ENCODE measurements around the gene TRDN. TPM values are rescaled to one million over a fixed set of nuclear protein-coding genes. Genes with fewer than 3 reads are reported as not detected.
A peak's percentile ranks its signal among the peaks of the same experiment; 100 is the strongest.

Gene TRDN
- total and polyA plus RNA-seq, 4 donors = 0.03 to 0.33 (median 0.23) TPM; not detected in 1

DNA sequence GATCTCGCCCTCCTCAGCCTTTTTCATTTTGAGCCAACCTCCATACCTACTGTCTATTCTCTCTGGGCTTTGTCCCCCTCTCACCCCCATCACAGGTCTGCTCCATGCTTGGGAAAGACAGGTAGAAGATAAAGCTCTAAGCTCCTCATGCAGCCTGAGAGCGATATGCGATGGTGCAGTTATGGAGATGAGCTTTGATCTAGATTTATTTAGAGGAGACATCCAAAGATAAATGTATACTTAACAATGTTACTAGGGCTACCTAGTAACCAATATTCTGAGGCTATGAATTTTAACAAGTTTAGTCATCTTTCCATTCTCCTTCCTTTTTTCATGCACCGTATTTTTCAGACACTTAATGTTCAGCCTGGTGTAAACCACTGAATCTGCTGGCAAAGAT, 95.3 kb downstream of the TRDN start:
- DNase-seq = no peak
- no peaks in the 10 kb centered on the region for H3K9me3 ChIP-seq (ENCODE audit: control insufficient read depth, low read length)
- intact Hi-C loops (cut with DNase I) = no loop called here
- H3K4me1 ChIP-seq (ENCODE audit: control insufficient read depth in 1 of 2, insufficient read depth in 2 of 2, low read length in 2 of 2) = no peaks in the 10 kb centered on the region
- no peak overlapping the region for H3K4me3 ChIP-seq (ENCODE audit: low read length in 2 of 2)
- no peaks in the 10 kb centered on the region for H3K36me3 ChIP-seq (ENCODE audit: control insufficient read depth in 1 of 2, insufficient read depth in 2 of 2, low read length in 1 of 2)
- ATAC-seq (ENCODE audit: low FRiP score) = no peak
- no peaks in the 10 kb centered on the region for H3K27me3 ChIP-seq (ENCODE audit: control insufficient read depth in 1 of 2, insufficient read depth in 2 of 2, low read length in 1 of 2)
- WGBS, 2 donors = 81 to 85% methylated on average over 4 of the region's 4 CpGs
- no peak overlapping the region for H3K27ac ChIP-seq (ENCODE audit: low read depth in 1 of 2, low read length in 2 of 2)

DNA sequence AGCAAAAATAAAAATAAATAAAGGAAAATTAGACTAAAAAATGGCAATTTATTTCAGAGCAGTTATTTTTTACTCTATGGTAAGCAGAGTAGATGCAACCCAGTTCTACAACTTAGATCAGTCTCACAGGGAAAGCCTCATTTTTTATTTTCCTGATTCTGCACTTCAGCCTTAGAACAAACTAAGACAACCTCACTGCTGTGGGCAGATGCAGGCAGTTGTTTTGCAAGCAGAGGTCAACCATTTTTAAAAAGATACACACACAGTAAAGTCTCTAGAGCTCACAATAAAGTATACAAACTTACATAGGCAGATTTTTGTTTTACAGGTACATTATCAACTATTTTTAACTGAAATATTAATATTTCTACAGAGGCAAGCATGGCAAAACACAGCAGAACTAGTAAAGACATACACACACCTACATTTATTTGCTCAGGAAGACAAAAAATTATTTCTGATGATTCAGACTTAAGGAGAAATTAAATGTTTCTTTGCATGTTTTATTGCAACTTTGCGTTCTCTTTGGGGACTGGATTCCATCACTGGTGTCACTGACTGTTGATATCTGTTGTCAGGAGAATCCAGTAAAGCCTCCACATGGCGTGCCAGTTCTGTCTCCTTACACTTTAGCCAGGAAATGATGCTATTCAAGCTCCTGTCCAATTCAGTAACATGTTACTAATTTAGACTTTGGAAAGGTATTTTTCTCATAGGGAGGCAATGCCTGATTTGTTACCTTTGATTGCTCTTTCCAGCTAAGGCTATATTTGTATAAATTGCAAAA, 102.7 kb downstream of the TRDN start:
- intact Hi-C loops (cut with DNase I) = no loop called here
- 58% methylated on average over 2 of the region's 2 CpGs for WGBS, 2 donors
- no peaks in the 10 kb centered on the region for H3K27me3 ChIP-seq (ENCODE audit: control insufficient read depth in 1 of 2, insufficient read depth in 2 of 2, low read length in 1 of 2)
- ATAC-seq (ENCODE audit: low FRiP score) (no peak), DNase-seq (no peak)
- H3K27ac ChIP-seq (ENCODE audit: low read depth in 1 of 2, low read length in 2 of 2) = no peak overlapping the region
- H3K36me3 ChIP-seq (ENCODE audit: control insufficient read depth in 1 of 2, insufficient read depth in 2 of 2, low read length in 1 of 2) = no peaks in the 10 kb centered on the region
- H3K4me3 ChIP-seq (ENCODE audit: low read length in 2 of 2) = no peak overlapping the region
- H3K4me1 ChIP-seq (ENCODE audit: control insufficient read depth in 1 of 2, insufficient read depth in 2 of 2, low read length in 2 of 2) = no peaks in the 10 kb centered on the region
- no peaks in the 10 kb centered on the region for H3K9me3 ChIP-seq (ENCODE audit: control insufficient read depth, low read length)

DNA sequence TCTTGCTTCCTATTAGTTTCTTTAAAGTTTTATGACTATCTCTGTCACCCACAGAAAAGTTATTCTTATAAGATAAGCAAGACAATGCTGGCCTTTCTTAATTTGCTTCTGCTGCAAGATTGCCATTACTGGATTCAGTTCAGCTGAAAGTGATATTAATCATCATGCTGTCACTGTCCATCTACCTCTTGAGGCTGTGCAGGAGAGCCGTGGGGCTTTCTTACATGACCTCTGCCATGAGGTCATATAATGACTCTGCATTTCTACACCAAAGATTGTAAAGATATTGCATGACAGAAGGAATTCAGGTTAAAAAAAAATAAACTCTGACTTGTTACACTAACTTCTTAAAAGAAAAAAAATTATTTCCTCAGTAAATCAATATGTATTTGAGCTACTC, 106.9 kb downstream of the TRDN start:
- ATAC-seq (ENCODE audit: low FRiP score) (no peak), DNase-seq (no peak)
- WGBS, 2 donors = 15 to 21% methylated on average over 1 of the region's 1 CpG
- Histone ChIP-seq H3K4me3 (ENCODE audit: low read length in 2 of 2) (no peak overlapping the region), H3K9me3 (ENCODE audit: control insufficient read depth, low read length) (no peaks in the 10 kb centered on the region), H3K36me3 (ENCODE audit: control insufficient read depth in 1 of 2, insufficient read depth in 2 of 2, low read length in 1 of 2) (no peaks in the 10 kb centered on the region), H3K4me1 (ENCODE audit: control insufficient read depth in 1 of 2, insufficient read depth in 2 of 2, low read length in 2 of 2) (no peaks in the 10 kb centered on the region), H3K27me3 (ENCODE audit: control insufficient read depth in 1 of 2, insufficient read depth in 2 of 2, low read length in 1 of 2) (no peaks in the 10 kb centered on the region), H3K27ac (ENCODE audit: low read depth in 1 of 2, low read length in 2 of 2) (no peak overlapping the region)
- intact Hi-C loops (cut with DNase I) = no loop called here

DNA sequence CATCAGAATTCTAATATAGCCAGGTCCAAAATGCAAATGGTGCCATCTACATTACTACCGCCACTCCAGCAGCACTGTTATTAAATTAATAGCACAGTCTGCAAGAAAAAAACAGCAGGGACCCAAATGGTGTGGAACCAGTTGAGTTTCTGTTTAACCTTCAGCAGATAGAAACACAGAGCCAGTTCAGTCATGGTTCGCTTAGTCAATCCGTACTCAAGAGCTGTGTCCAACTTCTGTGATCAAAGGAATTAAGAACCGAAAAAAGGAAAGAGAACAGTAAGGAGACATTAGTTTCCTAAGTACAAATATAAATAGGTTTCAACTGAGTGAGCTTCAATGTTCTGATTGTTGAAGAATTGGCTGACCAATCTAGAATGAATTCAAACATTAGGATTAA, 107.7 kb downstream of the TRDN start:
- Histone ChIP-seq H3K9me3 (ENCODE audit: control insufficient read depth, low read length) (no peaks in the 10 kb centered on the region), H3K36me3 (ENCODE audit: control insufficient read depth in 1 of 2, insufficient read depth in 2 of 2, low read length in 1 of 2) (no peaks in the 10 kb centered on the region), H3K27me3 (ENCODE audit: control insufficient read depth in 1 of 2, insufficient read depth in 2 of 2, low read length in 1 of 2) (no peaks in the 10 kb centered on the region), H3K4me3 (ENCODE audit: low read length in 2 of 2) (no peak overlapping the region), H3K27ac (ENCODE audit: low read depth in 1 of 2, low read length in 2 of 2) (no peak overlapping the region), H3K4me1 (ENCODE audit: control insufficient read depth in 1 of 2, insufficient read depth in 2 of 2, low read length in 2 of 2) (no peaks in the 10 kb centered on the region)
- ATAC-seq (ENCODE audit: low FRiP score) = peak; percentile 29
- intact Hi-C loops (cut with DNase I) = no loop called here
- 76 to 80% methylated on average over 4 of the region's 4 CpGs for WGBS, 2 donors
- DNase-seq = no peak

DNA sequence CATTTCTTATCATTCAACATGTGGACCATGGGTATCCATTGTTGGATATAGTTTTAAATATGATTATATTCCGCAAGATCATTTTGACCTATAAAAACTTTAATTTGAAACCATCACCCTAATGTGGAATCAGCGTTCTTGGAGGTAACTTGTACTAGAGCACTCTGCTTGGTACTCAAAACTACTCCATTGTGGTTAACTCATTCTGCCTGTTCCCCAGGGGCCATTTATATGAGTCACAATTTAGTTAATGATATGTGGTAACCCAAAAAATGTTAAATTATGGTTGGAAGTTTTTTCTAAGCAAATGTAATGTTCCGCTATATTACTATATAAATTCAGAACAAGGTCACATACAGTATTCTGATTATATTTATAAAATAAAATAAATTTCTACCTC, 109.3 kb downstream of the TRDN start:
- ATAC-seq (ENCODE audit: low FRiP score) = no peak
- WGBS, 2 donors = 60 to 87% methylated on average over 3 of the region's 3 CpGs
- no peak for DNase-seq

DNA sequence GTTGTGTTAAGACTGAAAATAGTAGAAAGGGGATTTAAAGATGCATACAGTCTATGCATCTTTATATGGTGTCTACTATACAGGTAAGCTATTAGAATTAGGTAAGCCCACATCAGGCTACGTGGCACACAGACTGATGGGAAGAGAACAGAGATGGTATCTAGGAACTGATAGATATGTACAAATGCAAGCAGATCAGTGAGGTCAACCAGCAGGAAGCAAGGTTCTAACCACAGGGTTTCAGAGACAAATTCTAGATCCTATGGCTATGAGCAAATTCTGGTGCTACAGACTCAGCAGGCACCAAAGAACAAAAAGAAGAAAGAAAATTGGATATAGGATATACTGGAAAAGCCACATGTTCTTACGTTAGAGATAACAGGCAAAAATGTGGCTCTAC, 110.6 kb downstream of the TRDN start:
- Histone ChIP-seq H3K27me3 (ENCODE audit: control insufficient read depth in 1 of 2, insufficient read depth in 2 of 2, low read length in 1 of 2) (no peaks in the 10 kb centered on the region), H3K4me1 (ENCODE audit: control insufficient read depth in 1 of 2, insufficient read depth in 2 of 2, low read length in 2 of 2) (no peaks in the 10 kb centered on the region), H3K4me3 (ENCODE audit: low read length in 2 of 2) (no peak overlapping the region), H3K36me3 (ENCODE audit: control insufficient read depth in 1 of 2, insufficient read depth in 2 of 2, low read length in 1 of 2) (no peaks in the 10 kb centered on the region), H3K9me3 (ENCODE audit: control insufficient read depth, low read length) (peaks cover 2% of the 10 kb centered on the region), H3K27ac (ENCODE audit: low read depth in 1 of 2, low read length in 2 of 2) (no peak overlapping the region)
- 73 to 74% methylated on average over 2 of the region's 2 CpGs for WGBS, 2 donors
- no peak for ATAC-seq (ENCODE audit: low FRiP score)
- no peak for DNase-seq
- intact Hi-C loops (cut with DNase I) = no loop called here

More for the DNA sequence above, 109.3 kb downstream of the TRDN start:
- intact Hi-C loops (cut with DNase I) = no loop called here
- no peaks in the 10 kb centered on the region for H3K4me1 ChIP-seq (ENCODE audit: control insufficient read depth in 1 of 2, insufficient read depth in 2 of 2, low read length in 2 of 2)
- no peak overlapping the region for H3K4me3 ChIP-seq (ENCODE audit: low read length in 2 of 2)
- peaks cover 2% of the 10 kb centered on the region for H3K9me3 ChIP-seq (ENCODE audit: control insufficient read depth, low read length)
- no peaks in the 10 kb centered on the region for H3K27me3 ChIP-seq (ENCODE audit: control insufficient read depth in 1 of 2, insufficient read depth in 2 of 2, low read length in 1 of 2)
- H3K27ac ChIP-seq (ENCODE audit: low read depth in 1 of 2, low read length in 2 of 2) = no peak overlapping the region
- no peaks in the 10 kb centered on the region for H3K36me3 ChIP-seq (ENCODE audit: control insufficient read depth in 1 of 2, insufficient read depth in 2 of 2, low read length in 1 of 2)

DNA sequence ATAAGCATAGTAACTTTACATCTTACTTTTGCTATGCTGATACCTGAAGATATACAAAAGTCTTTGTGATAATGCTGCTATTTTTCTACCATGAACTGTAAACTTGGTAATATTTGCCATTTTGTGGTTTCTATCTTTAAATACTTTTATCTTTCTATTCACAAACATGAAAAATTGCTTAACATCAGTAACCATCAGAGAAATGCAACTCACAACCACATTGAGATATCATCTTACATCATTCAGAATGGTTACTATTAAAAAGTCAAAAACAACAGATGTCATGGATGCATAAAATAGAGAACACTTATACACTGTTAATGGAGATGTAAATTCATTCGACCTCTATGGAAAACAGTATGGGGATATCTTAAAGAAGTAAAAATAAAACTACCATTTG, 112.0 kb downstream of the TRDN start:
- Histone ChIP-seq H3K36me3 (ENCODE audit: control insufficient read depth in 1 of 2, insufficient read depth in 2 of 2, low read length in 1 of 2) (no peaks in the 10 kb centered on the region), H3K27me3 (ENCODE audit: control insufficient read depth in 1 of 2, insufficient read depth in 2 of 2, low read length in 1 of 2) (no peaks in the 10 kb centered on the region), H3K4me3 (ENCODE audit: low read length in 2 of 2) (no peak overlapping the region), H3K27ac (ENCODE audit: low read depth in 1 of 2, low read length in 2 of 2) (no peak overlapping the region), H3K4me1 (ENCODE audit: control insufficient read depth in 1 of 2, insufficient read depth in 2 of 2, low read length in 2 of 2) (no peaks in the 10 kb centered on the region), H3K9me3 (ENCODE audit: control insufficient read depth, low read length) (peaks cover 2% of the 10 kb centered on the region)
- 74 to 80% methylated on average over 1 of the region's 1 CpG for whole genome bisulfite sequencing, 2 donors
- intact Hi-C loops (cut with DNase I) = no loop called here
- ATAC-seq (ENCODE audit: low FRiP score) (no peak), DNase-seq (no peak)

DNA sequence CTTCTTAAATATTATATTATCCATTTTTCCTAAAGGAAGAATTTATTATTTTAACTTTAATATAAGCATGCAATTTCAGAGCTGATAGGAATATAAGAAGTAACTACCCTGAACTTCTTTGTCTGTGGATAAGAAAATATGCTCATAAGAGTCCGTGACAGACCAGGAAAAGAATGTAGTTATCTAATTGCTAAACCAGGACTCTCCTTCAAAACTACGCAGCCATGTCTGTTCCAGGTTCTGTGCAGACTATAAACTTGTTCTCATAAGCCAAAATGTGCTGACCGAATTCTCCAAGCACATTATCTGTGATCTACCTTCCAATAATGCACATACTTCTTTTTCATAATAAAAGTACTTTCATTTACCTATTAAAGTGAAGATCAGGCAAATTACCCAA, 116.5 kb downstream of the TRDN start:
- 46 to 50% methylated on average over 3 of the region's 3 CpGs for WGBS, 2 donors
- DNase-seq (no peak), ATAC-seq (ENCODE audit: low FRiP score) (no peak)
- H3K4me3 ChIP-seq (ENCODE audit: low read length in 2 of 2) = no peak overlapping the region
- peaks cover 2% of the 10 kb centered on the region for H3K9me3 ChIP-seq (ENCODE audit: control insufficient read depth, low read length)
- no peaks in the 10 kb centered on the region for H3K4me1 ChIP-seq (ENCODE audit: control insufficient read depth in 1 of 2, insufficient read depth in 2 of 2, low read length in 2 of 2)
- intact Hi-C loops (cut with DNase I) = no loop called here
- no peaks in the 10 kb centered on the region for H3K27me3 ChIP-seq (ENCODE audit: control insufficient read depth in 1 of 2, insufficient read depth in 2 of 2, low read length in 1 of 2)
- H3K27ac ChIP-seq (ENCODE audit: low read depth in 1 of 2, low read length in 2 of 2) = no peak overlapping the region
- H3K36me3 ChIP-seq (ENCODE audit: control insufficient read depth in 1 of 2, insufficient read depth in 2 of 2, low read length in 1 of 2) = no peaks in the 10 kb centered on the region

DNA sequence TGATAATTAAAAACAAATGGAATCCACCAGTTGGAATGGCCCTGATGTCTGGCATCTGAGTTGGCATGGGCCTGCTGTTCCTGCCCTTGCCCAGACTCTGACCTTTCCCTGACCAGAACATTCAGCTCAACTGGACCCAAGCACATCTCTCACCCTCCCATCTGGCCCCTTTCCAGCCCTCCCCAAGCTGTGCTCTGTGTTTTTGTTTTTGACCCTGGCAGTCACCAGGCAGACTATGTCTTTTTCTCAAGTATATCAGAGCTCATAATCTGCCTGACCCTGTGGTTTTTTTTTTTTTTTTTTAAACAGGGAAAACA, 117.6 kb downstream of the TRDN start:
- no peaks in the 10 kb centered on the region for H3K27me3 ChIP-seq (ENCODE audit: control insufficient read depth in 1 of 2, insufficient read depth in 2 of 2, low read length in 1 of 2)
- no peak overlapping the region for H3K27ac ChIP-seq (ENCODE audit: low read depth in 1 of 2, low read length in 2 of 2)
- DNase-seq (peak; percentile 59 to 80), ATAC-seq (ENCODE audit: low FRiP score) (peak; percentile 79)
- H3K4me3 ChIP-seq (ENCODE audit: low read length in 2 of 2) = no peak overlapping the region
- intact Hi-C loops (cut with DNase I) = no loop called here
- no peaks in the 10 kb centered on the region for H3K36me3 ChIP-seq (ENCODE audit: control insufficient read depth in 1 of 2, insufficient read depth in 2 of 2, low read length in 1 of 2)
- no peaks in the 10 kb centered on the region for H3K4me1 ChIP-seq (ENCODE audit: control insufficient read depth in 1 of 2, insufficient read depth in 2 of 2, low read length in 2 of 2)
- peaks cover 2% of the 10 kb centered on the region for H3K9me3 ChIP-seq (ENCODE audit: control insufficient read depth, low read length)

Measured in aorta (tissue), 5 donors.